G401 (cell line): ENCODE results near the gene DGKD. TPM values are rescaled to one million over a fixed set of nuclear protein-coding genes. Genes with fewer than 3 reads are reported as not detected.
"Not testable (repeated sequence)": the region's sequence is repeated elsewhere in the genome, so short reads cannot be mapped to it uniquely, and the experiment has no call there.

ENCODE experiments used
- DNase-seq: peaks from one replicate; pipeline ENCODE4 v3.0.0-alpha.2; 2015; ENCODE audit warnings: low spot score
- in situ Hi-C: cut with HindIII; loops from 2 replicates; pipeline ENCODE4 v1.10.0; 2016; ENCODE audit warnings: low sequenced_read_pairs, mixed read lengths
- total RNA-seq: library from RNA; depleted of rRNA; stranded (reverse); fragments of >200 nt; shearing (Covaris generic); gene quantifications from 2 replicates; pipeline ENCODE4 v1.2.3, GENCODE V29; 2014

Gene DGKD
- total RNA-seq, 1 experiment from 2014 or later: 20.4 TPM

DNA sequence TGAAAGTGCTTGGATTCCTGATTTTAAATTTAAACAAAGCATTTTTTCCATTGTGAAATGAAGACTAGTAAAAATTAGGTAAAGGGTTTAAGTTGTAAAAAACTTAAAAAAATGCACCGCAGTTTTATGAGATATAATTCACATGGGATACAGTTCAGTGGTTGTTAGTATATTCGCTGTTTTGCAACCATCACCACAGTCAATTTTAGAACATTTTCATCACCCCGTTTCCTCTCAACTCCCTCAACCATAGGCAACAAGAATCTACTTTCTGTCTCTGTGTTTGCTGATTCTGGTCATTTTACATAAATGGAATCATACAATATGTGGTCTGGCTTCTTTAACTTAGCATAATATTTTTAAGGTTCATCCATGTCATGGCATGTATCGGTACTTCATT lies 4.0 kb downstream of the DGKD start:
- in situ Hi-C loops: no loop called here
- peak; percentile 33 for DNase-seq

- DNase-seq: no peak
- in situ Hi-C loops: no loop called here
Observed at GRCh38 chr2:233358947-233359346, 4.7 kb downstream of the DGKD start.

DNA sequence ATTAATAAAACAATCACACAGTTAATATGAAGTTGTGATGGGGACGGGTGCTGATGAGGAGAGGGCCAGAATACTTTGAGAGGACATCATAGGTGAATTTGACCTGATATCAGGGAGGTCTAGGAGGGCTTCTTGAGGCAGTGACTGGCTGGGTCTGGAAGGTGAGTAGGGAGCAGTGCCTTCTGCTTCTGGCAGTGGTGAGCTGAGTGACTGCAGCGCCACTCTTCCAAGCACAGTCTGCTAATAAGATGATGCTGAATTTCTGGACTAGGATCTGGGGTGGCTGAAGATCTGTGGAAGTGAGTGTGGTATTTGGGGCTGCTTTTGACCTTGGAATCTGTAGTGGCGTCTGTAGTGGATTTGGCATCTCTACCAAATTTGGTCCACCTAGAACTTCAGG lies 5.5 kb downstream of the DGKD start:
- DNase-seq: peak; percentile 78
- in situ Hi-C loops: no loop called here

DNA sequence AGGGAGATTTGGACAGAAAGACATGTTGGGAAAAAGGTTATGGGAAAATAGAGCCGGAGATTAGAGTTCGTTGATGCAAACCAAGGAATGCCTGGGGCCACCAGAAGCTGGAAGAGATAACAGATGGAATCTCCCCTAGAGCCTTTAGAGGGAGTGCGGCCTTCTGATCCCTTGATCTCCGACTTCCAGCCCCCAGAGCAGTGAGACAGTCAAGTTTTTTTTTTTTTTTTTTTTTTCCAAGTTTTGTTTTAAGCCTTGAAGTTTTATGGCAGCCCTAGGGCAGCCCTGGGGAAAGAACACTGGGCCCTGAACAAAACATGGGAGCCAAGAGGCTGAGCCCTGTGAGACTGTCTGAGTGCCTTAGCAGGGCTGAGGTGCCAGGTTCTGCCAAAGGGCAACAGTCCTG lies 6.5 kb downstream of the DGKD start:
- in situ Hi-C loops: no loop called here
- peak; percentile 60 for DNase-seq

GRCh38 chr2:233361297-233361696 lies 7.0 kb downstream of the DGKD start:
- in situ Hi-C loops: no loop called here

DNA sequence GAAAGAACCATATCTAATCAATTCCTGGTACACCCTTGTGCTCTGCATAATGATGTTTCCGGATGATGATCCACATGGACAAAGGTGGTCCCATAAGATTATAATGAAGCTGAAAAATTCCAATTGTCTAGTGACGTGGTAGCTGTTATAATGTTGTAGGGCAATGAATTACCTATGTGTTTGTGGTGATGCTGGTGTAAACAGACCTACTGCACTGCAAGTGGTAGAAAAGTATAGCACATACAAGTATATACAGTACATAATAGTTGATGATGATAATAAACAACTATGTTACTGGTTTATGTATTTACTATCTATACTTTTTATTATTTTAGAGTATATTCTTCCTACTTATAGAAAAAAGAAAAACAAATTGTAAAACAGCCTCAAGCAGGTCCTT lies 8.4 kb downstream of the DGKD start:
- no peak for DNase-seq
- in situ Hi-C loops: no loop called here

More at GRCh38 chr2:233361297-233361696, 7.0 kb downstream of the DGKD start:
- peak; percentile 41 for DNase-seq

DNA sequence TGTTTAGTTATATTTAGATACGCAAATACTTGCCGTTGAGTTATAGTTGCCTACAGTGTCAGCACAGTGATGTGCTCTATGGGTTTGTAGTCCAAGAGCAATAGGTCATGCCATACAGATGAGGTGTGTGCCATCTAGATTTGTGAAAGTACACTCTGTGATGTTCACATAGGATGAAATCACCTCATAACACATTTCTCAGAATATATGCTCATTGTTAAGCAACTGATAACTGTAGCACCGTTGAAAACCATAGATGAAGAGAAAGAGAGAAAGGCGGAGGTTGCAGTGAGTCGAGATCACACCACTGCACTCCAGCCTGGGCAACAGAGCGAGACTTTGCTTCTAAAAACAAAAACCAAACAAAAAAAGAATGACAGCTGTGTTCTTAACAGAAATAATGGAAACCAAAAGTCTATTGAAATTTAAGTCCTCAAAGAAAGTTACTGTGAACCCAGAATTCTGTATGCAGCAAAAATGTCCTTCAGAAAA lies 9.5 kb downstream of the DGKD start:
- in situ Hi-C loops: no loop called here

DNA sequence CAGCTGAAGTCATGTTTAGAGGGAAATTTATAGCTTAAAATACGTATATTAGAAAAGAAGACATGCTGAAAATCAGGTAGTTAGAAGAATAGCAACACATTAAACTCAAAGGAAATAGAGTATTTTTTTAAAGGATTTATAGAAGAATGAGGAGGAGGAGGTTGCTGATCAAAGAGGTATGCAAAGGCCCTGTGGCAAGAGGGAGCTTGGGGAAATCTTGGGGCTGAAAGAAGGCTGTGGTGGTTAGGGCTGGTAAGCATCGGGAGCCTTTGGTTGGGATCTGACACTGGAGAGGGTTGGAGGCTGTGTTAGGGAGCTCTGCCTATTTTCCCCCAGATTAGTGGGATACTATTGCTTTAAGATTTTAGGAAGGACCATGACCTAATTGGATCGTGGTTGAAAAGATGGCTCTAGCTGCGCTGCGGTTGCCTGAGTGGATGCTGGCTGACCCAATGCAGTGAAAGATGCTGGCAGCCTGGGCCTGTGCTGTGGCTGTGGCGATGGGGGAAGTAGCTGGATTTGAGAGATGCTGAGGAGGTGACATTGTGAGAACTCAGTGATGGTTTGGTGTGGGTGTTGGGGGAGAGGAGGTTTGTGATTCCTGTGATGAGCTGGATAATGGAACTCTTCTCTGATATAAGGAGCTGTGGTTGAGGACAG lies 11.7 kb downstream of the DGKD start:
- peak; percentile 85 for DNase-seq
- in situ Hi-C loops: no loop called here

More for the DNA sequence above, 9.5 kb downstream of the DGKD start:
- DNase-seq: no peak

GRCh38 chr2:233367586-233367985 lies 13.3 kb downstream of the DGKD start:
- in situ Hi-C loops: no loop called here
- DNase-seq: no peak

DNA sequence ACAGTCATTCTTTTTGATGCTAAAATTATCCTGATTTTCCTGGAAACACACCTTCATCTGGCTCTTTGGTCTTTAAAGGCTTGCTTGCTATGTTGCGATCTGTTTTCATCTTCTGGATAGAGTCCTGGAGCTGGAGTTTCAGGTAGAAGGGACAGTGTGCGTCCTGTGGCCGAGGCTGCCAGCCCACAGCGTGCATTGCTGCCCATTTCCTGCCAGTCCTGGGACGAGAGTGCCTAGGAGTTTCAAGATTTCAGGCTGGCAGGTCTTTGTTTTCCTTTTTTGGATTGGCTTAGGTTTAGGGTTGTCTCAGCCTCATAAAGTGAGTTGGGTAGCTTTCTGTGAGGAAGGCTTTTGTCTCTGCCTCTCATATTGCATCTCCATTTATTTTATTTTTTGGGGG lies 14.5 kb downstream of the DGKD start:
- in situ Hi-C loops: no loop called here
- DNase-seq: peak; percentile 70

- in situ Hi-C loops: no loop called here
- DNase-seq: peak; percentile 61
Observed at GRCh38 chr2:233369462-233369861, 15.2 kb downstream of the DGKD start.

- DNase-seq: no peak
- in situ Hi-C loops: no loop called here
Observed at GRCh38 chr2:233369897-233370685, 15.8 kb downstream of the DGKD start.

GRCh38 chr2:233371641-233372040 lies 17.3 kb downstream of the DGKD start:
- DNase-seq: no peak

GRCh38 chr2:233372855-233373254 lies 18.6 kb downstream of the DGKD start:
- no peak for DNase-seq
- in situ Hi-C loops: no loop called here

More at GRCh38 chr2:233371641-233372040, 17.3 kb downstream of the DGKD start:
- in situ Hi-C loops: no loop called here

- DNase-seq: no peak
- in situ Hi-C loops: no loop called here
Observed at GRCh38 chr2:233373316-233373715, 19.0 kb downstream of the DGKD start.

DNA sequence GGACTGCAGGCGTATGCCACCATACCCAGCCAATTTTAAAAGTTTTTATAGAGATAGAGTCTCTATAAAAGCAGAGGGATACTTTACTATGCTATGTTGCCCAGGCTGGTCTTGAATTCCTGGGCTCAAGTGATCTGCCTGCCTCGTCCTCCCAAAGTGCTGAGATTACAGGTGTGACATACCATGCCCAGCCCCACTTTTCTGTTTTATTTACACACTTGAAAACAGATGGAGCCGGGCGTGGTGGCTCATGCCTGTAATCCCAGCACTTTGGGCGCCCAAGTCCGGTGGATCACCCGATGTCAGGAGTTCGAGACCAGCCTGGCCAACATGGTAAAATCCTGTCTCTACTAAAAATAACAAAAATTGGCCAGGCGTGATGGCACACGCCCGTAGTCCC lies 20.5 kb downstream of the DGKD start:
- DNase-seq, in situ Hi-C loops: not testable (repeated sequence)

GRCh38 chr2:233375490-233376314 lies 21.4 kb downstream of the DGKD start:
- in situ Hi-C loops: no loop called here
- DNase-seq: no peak

GRCh38 chr2:233379034-233379433 lies 24.7 kb downstream of the DGKD start:
- in situ Hi-C loops: no loop called here
- DNase-seq: no peak

DNA sequence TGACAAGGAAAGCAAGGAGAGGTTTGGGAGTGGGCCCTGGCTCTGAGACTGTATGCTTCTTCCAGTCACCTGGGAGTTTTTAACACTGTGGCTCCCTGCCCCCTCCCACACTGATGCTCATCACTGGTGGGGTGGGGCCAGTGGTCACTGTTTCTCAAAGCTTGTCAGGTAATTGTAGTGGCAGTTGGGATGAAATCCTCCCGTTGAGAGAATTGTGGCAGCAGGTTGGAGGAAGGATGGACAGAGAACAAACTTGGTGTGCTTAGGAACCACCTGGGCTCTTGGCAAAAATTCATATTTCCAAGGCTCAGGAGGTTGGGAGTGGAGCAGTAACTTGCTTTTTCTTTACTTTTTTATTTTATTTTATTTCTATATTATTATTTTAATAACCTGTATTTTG lies 25.1 kb downstream of the DGKD start:
- peak; percentile 82 for DNase-seq
- in situ Hi-C loops: no loop called here
